Esophagus squamous epithelium (tissue), 5 donors: ENCODE data around the gene DNAH7. TPM values are rescaled to one million over a fixed set of nuclear protein-coding genes. Genes with fewer than 3 reads are reported as not detected.

Source experiments
- DNase-seq: peaks from one replicate; lab custom pipeline; 2025; lab: John Stamatoyannopoulos, UW
- H3K27ac ChIP-seq, 4 donors: fragments of 200-600 bp; sonication (generic); one replicate each; pipeline ENCODE4 v1.5.1; 2016 to 2019; ENCODE audit warnings: mild to moderate bottlenecking in 1 of 4
- H3K27me3 ChIP-seq, 4 donors: fragments of 200-600 bp; sonication (generic); 1 replicate in 3 of 4; 2 replicates in 1 of 4; pipeline versions ENCODE4 v1.5.1 to v1.6.0; 2017 to 2021; ENCODE audit warnings: antibody characterized with exemption in 1 of 4
- H3K36me3 ChIP-seq, 3 donors: fragments of 200-600 bp; sonication (generic); one replicate each; pipeline ENCODE4 v1.5.1; 2016 to 2019
- H3K4me1 ChIP-seq, 3 donors: fragments of 200-600 bp; sonication (generic); one replicate each; pipeline ENCODE4 v1.5.1; 2017 to 2019
- H3K4me3 ChIP-seq, 4 donors: fragments of 200-600 bp; sonication (generic); 1 replicate in 3 of 4; 2 replicates in 1 of 4; pipeline ENCODE4 v1.5.1; 2016 to 2019; ENCODE audit warnings: mild to moderate bottlenecking in 2 of 4, moderate library complexity in 1 of 4
- H3K9me3 ChIP-seq, 3 donors: fragments of 200-600 bp; sonication (generic); one replicate each; pipeline ENCODE4 v1.5.1; 2016 to 2019
- POLR2A ChIP-seq, 4 donors: fragments of 450-650 bp; IDR thresholded peaks; one replicate each; pipeline ENCODE4 v1.6.1; 2017; ENCODE audit warnings: antibody characterized with exemption in 4 of 4, mild to moderate bottlenecking in 4 of 4, moderate library complexity in 3 of 4
- WGBS, 2 donors: methylation state at CpG; one replicate each; pipeline ENCODE4 v1.1.5; 2018; 5-methylcytosine and 5-hydroxymethylcytosine counted together
- intact Hi-C: fragments of 100-400 bp; cut with DNase I; formaldehyde crosslinking; loops from one replicate; pipeline ENCODE4 v1.15.0; 2022
- total RNA-seq, 4 donors: library from RNA; depleted of rRNA; stranded (reverse); fragments of >200 nt; gene quantifications; one replicate each; pipeline ENCODE4 v1.1.0, GENCODE V29; 2016
- TF ChIP-seq, protein P1 (sequence below), 6 experiments: fragments of 450-650 bp in 4 of 6; fragments of 200-600 bp in 2 of 6; sonication (generic) in 2 of 6; IDR thresholded peaks; one replicate each; pipeline ENCODE4 v1.5.1; 2016 to 2019; ENCODE audit warnings: antibody characterized with exemption in 6 of 6, mild to moderate bottlenecking in 4 of 6, moderate library complexity in 4 of 6
- donor health status: DM: yes; HTN: yes; CAD: no.

Gene DNAH7
- total RNA-seq, 4 donors from 2014 or later = 0.15 to 0.76 (median 0.28) TPM

DNA sequence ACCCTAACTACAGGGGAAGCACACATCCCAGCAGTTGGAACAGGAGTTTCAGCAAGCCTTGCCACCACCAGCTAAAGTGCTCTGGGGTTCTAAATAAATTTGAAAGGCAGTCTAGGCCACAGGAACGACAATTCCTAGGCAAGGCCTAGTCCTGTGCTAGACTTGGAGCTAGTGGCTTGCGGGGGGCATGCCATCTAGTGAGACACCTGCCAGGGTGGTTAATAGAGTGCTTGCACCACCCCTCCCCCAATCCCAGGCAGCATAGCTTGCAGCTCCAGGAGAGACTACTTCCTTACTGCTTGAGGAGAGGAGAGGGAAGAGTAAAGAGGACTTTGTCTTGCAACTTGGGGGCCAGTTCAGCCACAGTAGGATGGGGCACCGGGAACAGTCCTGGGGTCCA is 309.8 kb downstream of the DNAH7 start:
- H3K9me3 ChIP-seq = no peaks in the 10 kb centered on the region
- no peak overlapping the region for H3K4me3 ChIP-seq
- DNase-seq = no peak
- no peaks in the 10 kb centered on the region for H3K27me3 ChIP-seq
- H3K4me1 ChIP-seq = peaks cover 0 to 12% (median 4%) of the 10 kb centered on the region in 3 donors
- 80% methylated on average over 1 of the region's 3 CpGs; no CpG with 5 or more reads in 1 of the 2 donors for WGBS, 2 donors
- H3K36me3 ChIP-seq = no peaks in the 10 kb centered on the region
- no peak for TF ChIP-seq POLR2A (IDR thresholded peaks at IDR 0.05)
- TF ChIP-seq, protein P1, sequence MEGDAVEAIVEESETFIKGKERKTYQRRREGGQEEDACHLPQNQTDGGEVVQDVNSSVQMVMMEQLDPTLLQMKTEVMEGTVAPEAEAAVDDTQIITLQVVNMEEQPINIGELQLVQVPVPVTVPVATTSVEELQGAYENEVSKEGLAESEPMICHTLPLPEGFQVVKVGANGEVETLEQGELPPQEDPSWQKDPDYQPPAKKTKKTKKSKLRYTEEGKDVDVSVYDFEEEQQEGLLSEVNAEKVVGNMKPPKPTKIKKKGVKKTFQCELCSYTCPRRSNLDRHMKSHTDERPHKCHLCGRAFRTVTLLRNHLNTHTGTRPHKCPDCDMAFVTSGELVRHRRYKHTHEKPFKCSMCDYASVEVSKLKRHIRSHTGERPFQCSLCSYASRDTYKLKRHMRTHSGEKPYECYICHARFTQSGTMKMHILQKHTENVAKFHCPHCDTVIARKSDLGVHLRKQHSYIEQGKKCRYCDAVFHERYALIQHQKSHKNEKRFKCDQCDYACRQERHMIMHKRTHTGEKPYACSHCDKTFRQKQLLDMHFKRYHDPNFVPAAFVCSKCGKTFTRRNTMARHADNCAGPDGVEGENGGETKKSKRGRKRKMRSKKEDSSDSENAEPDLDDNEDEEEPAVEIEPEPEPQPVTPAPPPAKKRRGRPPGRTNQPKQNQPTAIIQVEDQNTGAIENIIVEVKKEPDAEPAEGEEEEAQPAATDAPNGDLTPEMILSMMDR (IDR thresholded peaks at IDR 0.05) = no peak
- H3K27ac ChIP-seq = no peak overlapping the region
- intact Hi-C loops = no loop called here

DNA sequence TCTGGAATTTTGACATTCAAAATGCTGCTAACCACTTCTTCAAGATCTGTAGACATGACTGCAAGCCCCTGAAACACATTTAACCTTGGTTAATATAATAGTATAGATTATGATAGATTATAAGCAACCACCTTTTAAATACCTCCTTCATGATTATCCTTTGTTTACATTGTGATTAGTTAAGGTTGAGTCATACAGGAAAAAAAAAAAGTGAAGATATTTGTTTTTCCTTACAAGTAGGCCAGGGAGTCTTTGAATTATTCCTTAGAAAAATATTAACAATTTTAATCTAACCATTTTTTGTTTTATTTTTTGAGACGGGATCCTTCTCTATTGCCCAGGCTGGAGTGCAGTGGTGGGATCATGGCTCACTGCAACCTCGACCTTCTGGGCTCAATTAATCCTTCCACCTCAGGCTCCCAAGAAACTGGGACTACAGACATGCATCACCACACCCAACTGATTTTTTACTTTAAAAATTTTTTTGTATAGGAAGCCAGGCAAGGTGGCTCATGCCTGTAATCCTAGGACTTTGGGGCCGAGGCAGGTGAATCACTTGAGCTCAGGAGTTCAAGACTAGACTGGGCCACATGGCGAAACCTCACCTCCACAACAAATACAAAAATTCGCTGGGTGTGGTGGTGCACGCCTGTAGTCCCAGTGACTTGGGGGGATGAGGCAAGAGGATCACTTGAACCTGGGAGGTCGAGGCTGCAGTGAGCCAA is 312.3 kb downstream of the DNAH7 start:
- Histone ChIP-seq H3K4me3 (no peak overlapping the region), H3K4me1 (peaks cover 0 to 12% (median 4%) of the 10 kb centered on the region in 3 donors), H3K36me3 (no peaks in the 10 kb centered on the region), H3K27ac (no peak overlapping the region), H3K27me3 (no peaks in the 10 kb centered on the region), H3K9me3 (no peaks in the 10 kb centered on the region)
- WGBS, 2 donors = 38 to 40% methylated on average over 7 of the region's 7 CpGs
- intact Hi-C loops = no loop called here
- no peak for DNase-seq
- TF ChIP-seq POLR2A (IDR thresholded peaks at IDR 0.05) = no peak
- TF ChIP-seq, protein P1 (IDR thresholded peaks at IDR 0.05) = no peak

DNA sequence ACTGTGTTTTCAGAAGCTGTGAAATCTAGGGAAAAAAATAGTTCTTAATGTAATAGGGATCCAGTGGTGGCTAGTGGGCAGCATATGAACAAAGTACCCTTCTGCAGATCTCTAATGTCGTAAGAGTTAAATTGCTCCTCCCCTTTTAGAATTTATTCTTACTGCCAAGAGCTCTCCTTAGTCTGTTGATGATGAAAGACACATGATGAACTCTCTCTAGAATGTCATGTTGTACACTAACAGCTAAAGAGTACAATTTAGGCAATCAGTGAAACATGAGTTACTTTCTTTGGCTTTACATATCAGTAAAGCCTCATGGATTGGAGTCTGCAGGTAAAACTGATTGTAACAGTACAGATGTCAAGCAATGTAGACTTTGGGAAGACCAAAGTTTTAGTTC is 327.4 kb downstream of the DNAH7 start:
- H3K9me3 ChIP-seq = peaks cover 0 to 9% (median 0%) of the 10 kb centered on the region in 3 donors
- peaks cover 0 to 5% (median 0%) of the 10 kb centered on the region in 3 donors for H3K36me3 ChIP-seq
- DNase-seq = no peak
- WGBS, 2 donors = 80 to 88% methylated on average over 1 of the region's 1 CpG
- TF ChIP-seq, protein P1 (IDR thresholded peaks at IDR 0.05) = no peak
- no peak for TF ChIP-seq POLR2A (IDR thresholded peaks at IDR 0.05)
- H3K27ac ChIP-seq = no peak overlapping the region
- no peak overlapping the region for H3K4me3 ChIP-seq
- H3K27me3 ChIP-seq = no peaks in the 10 kb centered on the region
- intact Hi-C loops = no loop called here
- H3K4me1 ChIP-seq = no peaks in the 10 kb centered on the region

DNA sequence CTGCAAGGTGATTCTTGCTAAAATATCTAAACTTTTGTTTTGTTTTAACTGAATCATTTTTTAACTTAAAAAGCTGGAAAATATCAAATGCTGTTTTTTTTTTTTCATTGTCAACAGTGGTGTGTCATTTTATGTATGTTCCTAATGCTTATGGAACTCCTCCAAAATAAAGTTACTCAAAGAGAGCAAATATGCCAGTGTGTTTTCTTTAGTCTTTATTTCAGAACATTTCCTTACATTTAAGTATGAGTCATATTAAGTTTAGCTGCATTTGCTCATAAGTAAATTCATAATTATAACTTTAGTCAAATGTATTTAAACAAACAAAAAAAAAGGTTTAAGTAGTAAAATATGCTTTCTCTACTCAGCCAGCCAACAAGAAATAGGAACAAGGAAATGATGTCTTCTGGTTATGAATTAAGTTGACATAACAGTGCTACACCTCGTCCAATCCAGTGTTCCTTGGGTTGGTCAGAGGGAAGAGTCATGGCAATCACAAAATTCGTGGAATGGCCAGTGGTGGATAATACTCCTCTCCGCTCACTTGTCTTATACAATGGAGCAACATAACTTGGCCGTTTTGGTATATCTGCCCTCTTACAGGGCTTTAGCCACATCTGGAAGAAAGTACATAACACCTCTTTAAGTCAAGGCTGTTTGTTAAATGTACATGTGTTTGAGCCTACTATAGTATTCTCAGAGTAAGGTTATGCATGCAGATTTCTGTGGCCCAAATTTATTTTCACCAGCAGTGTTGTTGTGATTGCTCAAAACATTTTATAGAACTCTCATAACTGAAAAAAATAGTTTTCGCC is 330.9 kb downstream of the DNAH7 start:
- Histone ChIP-seq H3K27ac (no peak overlapping the region), H3K27me3 (no peaks in the 10 kb centered on the region), H3K9me3 (no peaks in the 10 kb centered on the region), H3K4me3 (no peak overlapping the region), H3K36me3 (peaks cover 0 to 14% (median 0%) of the 10 kb centered on the region in 3 donors), H3K4me1 (no peaks in the 10 kb centered on the region)
- WGBS, 2 donors = 72 to 76% methylated on average over 5 of the region's 5 CpGs
- TF ChIP-seq, protein P1 (IDR thresholded peaks at IDR 0.05) = no peak
- no peak for TF ChIP-seq POLR2A (IDR thresholded peaks at IDR 0.05)
- DNase-seq = no peak
- intact Hi-C loops = no loop called here

DNA sequence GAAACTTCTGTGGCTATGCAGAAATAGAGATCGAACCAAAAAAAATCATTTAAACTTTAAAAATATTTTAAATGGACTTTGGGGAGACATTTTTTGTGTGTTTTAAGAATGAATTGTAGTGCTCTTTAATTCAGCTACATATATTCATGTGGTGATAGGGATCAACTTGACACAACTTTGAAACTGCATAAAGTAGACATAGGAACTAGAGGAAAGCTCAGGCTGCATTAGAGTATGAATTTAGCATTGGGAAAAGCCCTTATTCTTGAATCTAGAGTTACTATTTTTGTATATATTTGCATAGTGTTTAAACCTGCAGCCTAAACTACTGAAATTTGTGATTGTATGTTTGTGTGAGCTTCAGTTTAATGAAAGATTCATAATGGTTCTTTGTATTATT is 333.3 kb downstream of the DNAH7 start:
- no peak for DNase-seq
- intact Hi-C loops = no loop called here
- no peak overlapping the region for H3K27ac ChIP-seq
- TF ChIP-seq POLR2A (IDR thresholded peaks at IDR 0.05) = no peak
- TF ChIP-seq, protein P1 (IDR thresholded peaks at IDR 0.05) = no peak
- 87 to 95% methylated on average over 1 of the region's 1 CpG for WGBS, 2 donors
- no peaks in the 10 kb centered on the region for H3K9me3 ChIP-seq
- H3K36me3 ChIP-seq = peaks cover 0 to 23% (median 0%) of the 10 kb centered on the region in 3 donors
- H3K4me1 ChIP-seq = peaks cover 0 to 5% (median 0%) of the 10 kb centered on the region in 3 donors
- H3K27me3 ChIP-seq = no peaks in the 10 kb centered on the region
- H3K4me3 ChIP-seq = no peak overlapping the region
